Coronary artery (tissue), 2 donors: Measurements from ENCODE around the gene SRP14.
A peak's percentile ranks its signal among the peaks of the same experiment; 100 is the strongest.

Experiments used
- DNase-seq: peaks from one replicate; pipeline ENCODE4 v3.0.0-alpha.2; 2017; ENCODE audit warnings: low spot score
- H3K27ac ChIP-seq, 2 donors: fragments of 200-600 bp; sonication (generic); one replicate each; pipeline ENCODE4 v1.5.1; 2016 to 2019
- H3K4me3 ChIP-seq: fragments of 200-600 bp; sonication (generic); 2 replicates; pipeline ENCODE4 v1.5.1; 2016; ENCODE audit warnings: mild to moderate bottlenecking, moderate library complexity
- TF ChIP-seq, protein P1 (sequence below): fragments of 200-600 bp; sonication (generic); IDR thresholded peaks from one replicate; pipeline ENCODE4 v1.5.1; 2019; ENCODE audit warnings: antibody characterized with exemption

The SRP14 gene, protein sequence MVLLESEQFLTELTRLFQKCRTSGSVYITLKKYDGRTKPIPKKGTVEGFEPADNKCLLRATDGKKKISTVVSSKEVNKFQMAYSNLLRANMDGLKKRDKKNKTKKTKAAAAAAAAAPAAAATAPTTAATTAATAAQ

DNA sequence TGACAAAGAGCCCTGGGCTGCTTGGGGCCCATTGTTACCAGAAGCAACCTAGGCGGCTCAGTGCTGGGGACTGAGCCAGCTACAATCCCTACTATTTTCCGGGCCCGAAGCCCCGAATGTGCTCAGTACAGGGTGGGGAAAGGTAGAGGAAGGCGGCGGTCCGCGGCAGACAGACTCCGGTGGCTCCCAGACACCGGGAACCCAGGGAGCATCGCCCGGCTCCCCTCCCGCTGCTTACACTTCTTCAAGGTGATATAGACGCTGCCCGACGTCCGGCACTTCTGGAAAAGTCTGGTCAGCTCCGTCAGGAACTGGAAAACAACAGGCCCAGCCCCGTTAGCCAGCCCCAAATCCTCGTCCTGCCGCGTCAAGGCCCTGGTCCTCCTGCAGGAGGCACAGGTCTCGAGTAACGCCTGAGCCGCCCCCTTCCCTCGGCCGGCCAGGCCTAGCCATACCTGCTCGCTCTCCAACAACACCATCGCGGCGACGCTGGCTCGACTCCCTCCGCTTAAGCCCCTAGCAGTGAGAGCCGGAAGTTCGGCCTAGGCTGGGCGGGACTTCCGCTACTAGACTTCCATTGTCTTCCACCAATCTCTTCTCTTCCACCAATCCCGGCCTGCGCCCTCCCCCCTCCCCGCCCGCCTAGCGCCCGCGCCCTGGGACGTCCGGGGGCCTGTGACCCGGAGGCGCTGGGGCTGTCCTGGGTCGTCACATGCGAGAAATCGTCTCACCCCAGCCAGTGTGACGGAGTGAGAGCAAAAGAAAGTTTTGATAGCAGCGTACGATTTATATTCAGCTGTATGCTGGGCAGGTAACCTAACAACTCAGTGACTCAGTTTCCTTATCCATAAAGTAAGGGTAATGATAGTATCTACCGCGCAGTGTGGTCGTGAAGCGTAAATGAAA lies at the start of gene SRP14:
SRP14 (minus strand) TSS at position 544 of the 906 bp plus-strand sequence; CDS start at position 479, 65 bp downstream.
- H3K4me3 ChIP-seq, result peak within 1 kb of the TSS; percentile 94

DNA sequence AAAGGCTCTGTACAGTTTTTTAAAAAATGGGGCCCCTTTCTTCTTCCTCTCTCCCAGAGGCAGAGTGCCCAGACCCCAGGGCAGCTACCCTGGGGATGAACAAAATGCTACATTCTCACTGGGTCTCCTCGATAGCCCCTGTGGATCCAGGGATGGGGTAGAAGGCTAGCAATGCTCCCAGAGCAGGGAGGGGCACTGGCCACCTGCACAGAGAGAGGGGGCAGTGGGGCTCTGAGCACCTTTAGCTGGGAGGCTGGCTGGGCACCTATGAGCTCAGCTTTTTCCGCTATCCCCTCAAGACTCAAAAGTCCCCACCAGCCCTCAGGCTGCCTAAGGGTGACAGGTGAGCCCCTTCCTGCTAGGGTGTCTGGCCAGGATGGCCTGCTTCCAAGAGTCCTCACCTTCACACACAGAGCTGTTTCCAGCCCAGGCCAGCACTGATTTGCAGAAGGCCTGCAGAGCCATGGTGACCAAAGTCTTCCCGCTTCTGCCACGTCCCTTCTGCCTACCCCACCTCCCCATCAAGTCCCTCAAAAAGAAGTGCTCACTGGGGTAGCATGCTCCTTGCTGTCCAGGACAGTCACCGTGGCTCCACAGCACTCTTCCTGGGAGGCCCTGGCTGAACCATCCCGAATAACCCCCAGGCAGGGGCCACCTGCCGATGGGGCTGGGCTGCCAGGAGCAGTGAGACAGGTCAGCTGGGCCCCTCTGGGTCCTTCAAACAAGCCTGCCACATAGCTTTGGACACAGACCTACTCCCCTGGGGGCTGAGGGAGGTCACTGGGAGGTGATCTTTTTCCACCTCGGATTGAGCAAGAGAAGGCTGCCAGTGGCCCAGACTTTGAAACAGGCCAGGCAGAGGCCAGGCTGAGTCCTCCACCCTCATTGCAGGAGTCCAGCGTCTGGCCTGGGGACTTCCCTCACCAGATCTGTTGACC lies 49.3 kb upstream of the SRP14 start:
- peak overlapping the region in 1 of 2 donors; percentile 21 for H3K27ac ChIP-seq
- TF ChIP-seq, protein P1, sequence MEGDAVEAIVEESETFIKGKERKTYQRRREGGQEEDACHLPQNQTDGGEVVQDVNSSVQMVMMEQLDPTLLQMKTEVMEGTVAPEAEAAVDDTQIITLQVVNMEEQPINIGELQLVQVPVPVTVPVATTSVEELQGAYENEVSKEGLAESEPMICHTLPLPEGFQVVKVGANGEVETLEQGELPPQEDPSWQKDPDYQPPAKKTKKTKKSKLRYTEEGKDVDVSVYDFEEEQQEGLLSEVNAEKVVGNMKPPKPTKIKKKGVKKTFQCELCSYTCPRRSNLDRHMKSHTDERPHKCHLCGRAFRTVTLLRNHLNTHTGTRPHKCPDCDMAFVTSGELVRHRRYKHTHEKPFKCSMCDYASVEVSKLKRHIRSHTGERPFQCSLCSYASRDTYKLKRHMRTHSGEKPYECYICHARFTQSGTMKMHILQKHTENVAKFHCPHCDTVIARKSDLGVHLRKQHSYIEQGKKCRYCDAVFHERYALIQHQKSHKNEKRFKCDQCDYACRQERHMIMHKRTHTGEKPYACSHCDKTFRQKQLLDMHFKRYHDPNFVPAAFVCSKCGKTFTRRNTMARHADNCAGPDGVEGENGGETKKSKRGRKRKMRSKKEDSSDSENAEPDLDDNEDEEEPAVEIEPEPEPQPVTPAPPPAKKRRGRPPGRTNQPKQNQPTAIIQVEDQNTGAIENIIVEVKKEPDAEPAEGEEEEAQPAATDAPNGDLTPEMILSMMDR, result no peak
- peak; percentile 77 for DNase-seq

More for the DNA sequence above, at the start of gene SRP14:
- peak; percentile 94 for DNase-seq
- TF ChIP-seq, protein P1, result no peak
- peak within 1 kb of the TSS; percentile 89 to 98 for H3K27ac ChIP-seq

DNA sequence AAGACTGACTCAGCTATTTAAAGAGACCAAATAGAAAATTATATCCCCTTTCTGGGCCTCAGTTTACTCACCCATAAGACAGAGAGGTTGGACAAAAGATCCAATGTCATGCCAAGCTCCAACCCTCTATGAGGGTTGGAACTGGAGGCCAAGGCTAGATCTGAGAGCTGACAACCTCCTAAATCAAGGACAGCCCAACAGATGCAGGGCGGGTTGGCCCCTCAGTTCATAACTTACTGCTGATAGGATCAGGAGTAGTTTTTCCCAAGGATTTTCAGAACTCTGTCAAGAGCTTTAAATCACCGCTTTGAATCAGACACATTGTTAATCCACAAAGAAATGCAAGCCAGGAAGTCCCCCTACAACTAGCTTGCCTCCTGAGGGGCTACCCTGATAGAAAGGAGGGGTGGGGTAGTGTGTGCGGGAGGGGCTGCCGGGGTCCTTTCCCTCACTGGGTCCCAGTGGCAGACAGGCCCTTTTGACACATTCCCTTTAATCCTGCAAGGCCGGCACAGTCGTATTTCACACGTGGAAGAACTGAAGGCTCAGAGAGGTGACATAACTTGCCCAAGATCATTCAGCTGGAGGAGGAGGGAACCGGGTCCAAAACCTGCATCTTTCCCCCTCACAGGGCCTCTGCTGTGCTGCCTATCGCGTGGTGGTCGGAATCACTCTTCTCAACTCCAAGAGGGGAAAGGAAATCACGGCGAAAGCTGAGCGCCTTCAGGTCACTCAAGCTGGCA lies 48.3 kb upstream of the SRP14 start:
- DNase-seq, result no peak
- Histone ChIP-seq H3K4me3 (no peak overlapping the region), H3K27ac (no peak overlapping the region)
- TF ChIP-seq, protein P1, result no peak

More for the DNA sequence above, 49.3 kb upstream of the SRP14 start:
- H3K4me3 ChIP-seq, result no peak overlapping the region

DNA sequence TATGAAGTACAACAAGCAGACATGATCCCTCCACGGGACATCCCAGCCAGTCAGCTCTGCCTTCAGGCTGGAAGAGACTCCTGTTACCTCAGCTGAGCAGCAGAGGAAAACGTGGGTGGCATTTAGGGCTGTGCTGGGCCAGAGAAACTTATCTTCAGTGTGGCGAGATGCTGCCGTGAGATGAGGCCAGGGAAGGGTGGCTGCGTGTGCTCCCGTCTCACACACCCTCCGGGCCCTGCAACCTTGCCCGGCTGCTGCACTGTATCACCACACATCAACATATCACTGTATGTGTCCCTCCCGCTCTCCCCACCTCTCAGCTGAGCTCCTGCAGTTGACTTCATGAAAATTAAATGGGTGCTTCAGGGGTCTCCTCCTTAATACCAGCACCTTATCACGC lies 46.3 kb upstream of the SRP14 start:
- Histone ChIP-seq H3K27ac (no peak overlapping the region), H3K4me3 (no peak overlapping the region)
- DNase-seq, result no peak
- TF ChIP-seq, protein P1, result no peak

DNA sequence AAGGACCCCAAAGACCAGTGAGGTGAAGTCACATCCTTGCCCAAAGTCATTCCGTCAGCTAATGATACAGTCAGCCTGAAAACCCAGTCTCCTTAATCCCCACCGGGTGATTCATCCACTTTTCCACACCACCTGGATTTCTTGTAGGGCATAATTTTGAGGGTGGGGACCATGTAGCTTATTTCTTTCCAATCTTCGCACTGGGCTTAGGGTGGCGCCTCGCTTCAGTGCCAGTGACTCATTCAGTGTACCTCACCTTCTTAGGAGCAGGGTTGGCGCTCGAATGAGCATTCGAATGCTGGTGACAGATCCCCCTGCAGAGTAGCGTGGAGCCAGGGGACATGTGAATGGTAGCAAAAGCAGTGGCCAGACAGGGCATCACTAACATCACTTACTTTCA lies 45.7 kb upstream of the SRP14 start:
- Histone ChIP-seq H3K4me3 (no peak overlapping the region), H3K27ac (no peak overlapping the region)
- no peak for DNase-seq
- TF ChIP-seq, protein P1, result no peak

DNA sequence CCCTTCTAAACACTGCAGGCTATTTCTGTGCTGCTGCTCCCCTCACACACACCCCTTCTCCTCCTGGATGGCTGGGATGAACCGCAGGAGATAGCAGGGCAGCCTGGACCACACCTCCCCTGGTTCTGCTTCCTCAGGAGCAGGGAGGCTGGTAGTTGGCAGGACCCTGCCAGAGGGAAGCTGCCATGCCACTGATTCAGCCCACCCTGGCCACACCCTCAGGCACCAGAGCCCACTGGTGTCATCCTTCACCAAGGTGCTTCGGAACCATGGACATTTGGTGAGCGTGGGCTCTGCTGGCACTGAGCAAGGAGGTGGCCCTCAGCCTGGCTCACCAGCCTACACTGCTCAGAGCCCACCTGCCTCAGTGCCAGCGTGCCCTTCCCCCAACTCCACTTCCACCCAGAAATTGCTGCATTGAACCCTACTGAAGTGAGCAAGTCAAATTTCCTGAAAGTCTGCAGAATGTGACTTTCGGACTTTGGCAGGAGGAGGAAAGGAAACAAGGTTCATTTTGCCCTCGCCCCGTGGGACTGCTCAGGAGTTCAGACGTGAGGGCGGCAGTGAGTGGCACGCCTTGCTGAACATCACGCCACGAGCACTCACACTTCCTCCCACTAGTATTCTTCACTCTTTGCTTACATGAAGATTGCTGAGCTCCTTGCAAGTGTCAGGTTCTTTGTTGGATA lies 43.4 kb upstream of the SRP14 start:
- peak overlapping the region; percentile 67 for H3K4me3 ChIP-seq
- TF ChIP-seq, protein P1, result no peak
- H3K27ac ChIP-seq, result peak overlapping the region; percentile 52 to 58
- no peak for DNase-seq
